ENCODE data around the gene TRAPPC10.
"Not testable (repeated sequence)": the region's sequence is repeated elsewhere in the genome, so short reads cannot be mapped to it uniquely, and the experiment has no call there.

Gene TRAPPC10

DNA sequence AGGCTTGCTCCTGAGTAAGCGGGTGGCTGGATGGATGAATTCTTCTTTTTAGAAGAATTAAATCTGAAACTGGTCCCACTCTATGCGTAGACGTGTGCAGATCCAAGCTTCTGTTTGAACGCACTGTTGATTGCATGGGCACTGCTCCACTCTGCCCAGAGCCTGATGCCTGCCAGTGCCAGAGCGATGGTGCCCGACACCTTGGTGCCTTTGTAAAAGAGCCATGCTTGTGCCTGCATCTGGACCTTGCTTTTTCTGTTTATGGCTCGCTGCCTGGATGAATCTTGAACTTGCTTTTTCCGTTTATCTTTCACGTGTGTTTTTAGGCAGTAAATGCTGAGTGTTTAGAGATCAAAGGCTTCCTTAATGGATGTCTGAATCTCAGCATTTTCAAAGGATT is 80.1 kb downstream of the TRAPPC10 start:
- Histone ChIP-seq H3K4me3 (ENCODE audit: low read depth, low read length) (no peak overlapping the region), H3K27me3 (no peaks in the 10 kb centered on the region), H3K9me3 (no peaks in the 10 kb centered on the region), H3K36me3 (peaks cover 52% of the 10 kb centered on the region), H3K4me1 (no peaks in the 10 kb centered on the region)
- TF ChIP-seq, protein P1, sequence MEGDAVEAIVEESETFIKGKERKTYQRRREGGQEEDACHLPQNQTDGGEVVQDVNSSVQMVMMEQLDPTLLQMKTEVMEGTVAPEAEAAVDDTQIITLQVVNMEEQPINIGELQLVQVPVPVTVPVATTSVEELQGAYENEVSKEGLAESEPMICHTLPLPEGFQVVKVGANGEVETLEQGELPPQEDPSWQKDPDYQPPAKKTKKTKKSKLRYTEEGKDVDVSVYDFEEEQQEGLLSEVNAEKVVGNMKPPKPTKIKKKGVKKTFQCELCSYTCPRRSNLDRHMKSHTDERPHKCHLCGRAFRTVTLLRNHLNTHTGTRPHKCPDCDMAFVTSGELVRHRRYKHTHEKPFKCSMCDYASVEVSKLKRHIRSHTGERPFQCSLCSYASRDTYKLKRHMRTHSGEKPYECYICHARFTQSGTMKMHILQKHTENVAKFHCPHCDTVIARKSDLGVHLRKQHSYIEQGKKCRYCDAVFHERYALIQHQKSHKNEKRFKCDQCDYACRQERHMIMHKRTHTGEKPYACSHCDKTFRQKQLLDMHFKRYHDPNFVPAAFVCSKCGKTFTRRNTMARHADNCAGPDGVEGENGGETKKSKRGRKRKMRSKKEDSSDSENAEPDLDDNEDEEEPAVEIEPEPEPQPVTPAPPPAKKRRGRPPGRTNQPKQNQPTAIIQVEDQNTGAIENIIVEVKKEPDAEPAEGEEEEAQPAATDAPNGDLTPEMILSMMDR (IDR thresholded peaks at IDR 0.05; ENCODE audit: low read depth, low read length) = no peak
- no peak for DNase-seq

DNA sequence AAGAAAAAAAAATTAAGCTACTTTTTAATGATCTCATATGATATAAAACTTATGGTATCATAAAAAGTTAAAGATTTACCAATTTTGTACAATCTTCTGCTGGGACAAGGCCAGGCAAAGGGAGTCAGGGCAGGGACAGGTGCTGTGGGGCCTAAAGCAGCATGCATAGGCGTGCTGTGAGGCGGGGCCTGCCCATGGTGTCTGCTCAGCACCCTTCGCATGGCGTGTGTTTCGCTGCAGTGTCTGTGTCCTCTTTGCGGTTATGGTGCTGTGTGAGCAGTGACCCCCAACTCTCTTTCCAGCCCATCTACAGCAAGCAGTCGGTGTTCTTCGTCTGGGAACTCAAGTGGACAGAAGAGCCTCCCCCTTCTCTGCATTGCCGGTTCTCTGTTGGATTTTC is 81.7 kb downstream of the TRAPPC10 start:
- Histone ChIP-seq H3K4me3 (ENCODE audit: low read depth, low read length) (no peak overlapping the region), H3K4me1 (no peaks in the 10 kb centered on the region), H3K27me3 (no peaks in the 10 kb centered on the region), H3K36me3 (peaks cover 40% of the 10 kb centered on the region), H3K9me3 (no peaks in the 10 kb centered on the region)
- no peak for DNase-seq
- TF ChIP-seq, protein P1 (IDR thresholded peaks at IDR 0.05; ENCODE audit: low read depth, low read length) = no peak

DNA sequence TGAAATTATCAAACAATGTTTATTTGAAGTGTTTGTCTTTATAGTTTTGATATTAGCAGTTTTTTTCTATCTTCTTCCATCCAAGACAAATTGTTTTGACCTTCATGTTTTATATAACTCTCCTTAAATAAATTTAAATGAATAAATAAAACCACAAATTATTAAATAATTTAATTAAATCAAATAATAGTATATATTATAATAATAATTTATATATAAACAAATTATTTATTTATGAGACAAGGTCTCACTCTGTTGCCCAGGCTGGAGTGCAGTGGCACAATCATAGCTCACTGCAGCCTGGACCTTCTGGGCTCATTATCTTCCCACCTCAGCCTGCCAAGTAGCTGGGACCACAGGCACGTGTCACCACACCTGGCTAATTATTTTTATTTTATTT is 82.7 kb downstream of the TRAPPC10 start:
- Histone ChIP-seq H3K36me3 (peaks cover 33% of the 10 kb centered on the region), H3K27me3 (no peaks in the 10 kb centered on the region), H3K9me3 (no peaks in the 10 kb centered on the region), H3K4me1 (no peaks in the 10 kb centered on the region), H3K4me3 (ENCODE audit: low read depth, low read length) (no peak overlapping the region)
- no peak for DNase-seq
- TF ChIP-seq, protein P1 (IDR thresholded peaks at IDR 0.05; ENCODE audit: low read depth, low read length) = no peak

DNA sequence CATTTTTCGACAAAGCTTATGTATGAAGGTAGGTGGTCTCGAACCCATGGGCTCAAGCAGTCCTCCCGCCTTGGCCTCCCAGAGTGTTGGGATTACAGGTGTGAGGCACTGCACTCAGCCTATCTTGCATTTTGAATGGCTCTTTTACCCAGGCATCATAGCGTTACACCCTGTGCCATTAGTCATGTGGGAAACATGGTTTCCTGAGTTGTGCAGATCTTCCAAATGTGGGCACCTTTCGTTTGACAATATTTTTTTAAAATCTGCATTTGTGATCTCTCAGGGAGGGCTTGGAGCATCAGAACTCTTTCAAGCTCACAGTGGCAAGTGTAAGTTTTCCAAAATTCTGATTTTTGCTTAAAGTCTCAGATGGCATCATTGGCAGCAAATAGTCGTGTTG is 86.4 kb downstream of the TRAPPC10 start:
- H3K9me3 ChIP-seq; H3K4me3 ChIP-seq (ENCODE audit: low read depth, low read length); H3K36me3 ChIP-seq; H3K4me1 ChIP-seq; H3K27me3 ChIP-seq; DNase-seq: not testable (repeated sequence)

DNA sequence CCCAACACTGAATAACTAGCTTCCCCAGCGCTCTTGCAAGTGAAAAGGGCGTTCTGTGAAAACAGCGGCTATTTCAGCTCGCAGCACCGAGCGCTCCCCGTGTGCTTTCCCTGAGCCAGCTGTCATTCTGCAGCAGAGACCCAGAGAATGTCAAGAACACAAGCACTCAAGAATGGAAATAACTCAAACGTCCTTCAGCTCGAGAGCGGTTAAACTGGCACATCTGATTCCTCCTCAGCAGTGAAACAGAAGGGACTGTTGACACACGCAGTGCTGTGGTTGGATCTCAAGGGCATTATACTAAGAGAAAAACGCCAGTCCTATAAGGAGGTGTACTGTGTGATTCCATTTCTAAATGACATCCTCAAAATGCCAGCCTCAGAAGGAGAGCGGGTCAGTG is 86.9 kb downstream of the TRAPPC10 start:
- DNase-seq; H3K4me3 ChIP-seq (ENCODE audit: low read depth, low read length); H3K36me3 ChIP-seq; H3K27me3 ChIP-seq; H3K4me1 ChIP-seq; H3K9me3 ChIP-seq: not testable (repeated sequence)

DNA sequence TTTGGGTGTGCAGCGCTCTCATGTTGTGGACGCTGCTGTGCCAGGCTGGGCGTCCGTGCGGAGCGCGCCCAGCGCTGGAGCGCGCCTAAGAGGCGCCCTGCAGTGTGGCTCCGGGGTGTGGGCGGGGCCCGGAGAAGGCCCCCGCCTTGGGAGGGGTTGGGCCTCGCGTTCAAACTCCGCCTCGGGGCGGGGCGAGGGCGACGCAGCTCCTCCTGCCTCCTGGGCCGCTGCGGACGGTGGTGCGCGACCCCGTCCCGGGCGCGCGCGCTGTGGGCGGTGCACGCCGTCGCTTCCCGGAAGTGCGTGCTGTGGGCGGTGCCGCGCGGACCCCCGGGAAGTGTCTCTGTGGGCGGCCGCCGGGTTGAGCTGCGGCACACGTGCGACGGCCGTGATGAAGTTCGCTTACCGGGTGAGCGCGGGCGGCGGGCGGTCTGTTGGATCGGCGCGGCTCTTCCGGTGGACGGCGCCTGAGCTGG is 95.0 kb downstream of the TRAPPC10 start, which contains the start of gene PWP2:
Gene PWP2 (plus strand): TSS at position 374 of the 476 bp plus-strand sequence. CDS start 18 bp downstream, at position 392.
- H3K4me3 ChIP-seq (ENCODE audit: low read depth, low read length) = peak within 1 kb of the TSS; percentile 24; the same call in 1 of the 2 replicates
- DNase-seq = peak; percentile 80
- H3K36me3 ChIP-seq, H3K9me3 ChIP-seq, H3K27me3 ChIP-seq, H3K4me1 ChIP-seq: not testable (repeated sequence)

DNA sequence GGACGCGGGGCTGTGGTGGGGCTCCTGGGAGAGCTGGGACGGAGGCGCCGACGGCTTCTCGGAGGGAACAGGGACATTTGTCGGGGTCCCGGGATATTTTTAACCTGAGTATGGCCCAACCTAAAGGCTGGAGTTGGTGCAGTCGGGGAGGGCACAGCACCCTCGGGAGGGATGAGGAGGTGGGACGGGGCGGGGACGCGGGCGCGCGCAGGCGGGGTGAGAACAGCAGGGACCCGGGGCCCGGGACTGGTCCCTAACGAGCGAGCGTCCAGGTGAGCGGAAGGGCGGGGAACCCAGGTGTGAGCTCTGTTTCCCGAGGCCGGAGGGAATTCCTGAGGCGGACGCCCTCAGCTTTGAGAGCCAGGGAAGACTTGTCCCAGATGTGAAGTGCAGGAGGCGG is 95.5 kb downstream of the TRAPPC10 start:
- H3K9me3 ChIP-seq, DNase-seq, H3K4me1 ChIP-seq, H3K36me3 ChIP-seq, H3K27me3 ChIP-seq: not testable (repeated sequence)
- peak overlapping the region; percentile 24; the same call in 1 of the 2 replicates for H3K4me3 ChIP-seq (ENCODE audit: low read depth, low read length)

DNA sequence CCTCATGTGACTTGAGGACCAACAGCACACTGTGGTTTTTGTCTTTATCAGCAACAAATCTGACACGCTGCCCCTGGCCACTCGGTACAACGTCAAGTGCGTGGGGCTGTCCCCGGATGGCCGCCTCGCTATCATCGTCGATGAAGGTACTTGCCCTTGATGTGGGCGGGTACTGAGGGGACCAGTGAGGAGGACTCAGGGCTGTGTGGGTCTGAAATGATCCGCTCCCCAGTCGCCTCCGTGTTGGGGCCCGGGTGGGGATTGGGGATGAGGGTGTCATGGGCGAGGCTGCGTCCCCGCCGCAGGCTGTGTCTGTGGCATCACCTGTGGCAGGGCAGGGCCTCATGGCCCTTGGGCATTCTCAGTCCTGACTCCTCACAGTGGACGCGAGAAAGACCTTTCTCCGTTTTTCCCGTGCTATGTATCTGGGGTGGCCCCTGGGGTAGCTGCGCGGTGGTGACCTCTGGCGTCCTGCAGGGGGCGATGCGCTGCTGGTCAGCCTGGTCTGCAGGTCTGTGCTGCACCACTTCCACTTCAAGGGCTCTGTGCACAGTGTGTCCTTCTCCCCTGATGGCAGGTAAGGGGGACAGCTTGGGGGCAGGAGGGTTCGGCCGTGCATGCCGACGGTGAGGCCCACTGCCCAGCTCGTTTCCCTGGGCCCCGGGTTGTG is 101.7 kb downstream of the TRAPPC10 start:
- H3K4me3 ChIP-seq (ENCODE audit: low read depth, low read length); H3K27me3 ChIP-seq; H3K4me1 ChIP-seq; H3K9me3 ChIP-seq; H3K36me3 ChIP-seq: not testable (repeated sequence)
- peak; percentile 28 for DNase-seq
- TF ChIP-seq, protein P1 (IDR thresholded peaks at IDR 0.05; ENCODE audit: low read depth, low read length) = 0 out of 2 replicates have a peak, but pooled peaks have one; percentile 4

DNA sequence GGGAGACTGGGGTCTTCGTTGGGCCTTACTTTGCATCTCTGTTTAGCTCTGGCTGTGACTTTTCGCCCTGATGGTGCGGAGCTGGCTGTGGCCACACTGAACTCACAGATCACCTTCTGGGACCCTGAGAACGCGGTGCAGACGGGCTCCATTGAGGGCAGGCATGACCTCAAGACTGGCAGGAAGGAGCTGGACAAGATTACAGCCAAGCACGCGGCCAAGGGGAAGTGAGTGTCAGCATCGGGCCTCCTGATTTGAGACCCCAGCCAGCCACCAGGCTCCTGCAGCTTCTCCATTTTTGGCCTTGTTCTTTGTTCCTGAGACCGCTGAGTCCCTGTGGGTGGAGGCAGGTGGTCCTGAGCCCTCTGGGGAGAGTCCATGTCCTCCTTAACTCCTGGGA is 110.0 kb downstream of the TRAPPC10 start:
- not testable (repeated sequence) for H3K4me3 ChIP-seq (ENCODE audit: low read depth, low read length); H3K36me3 ChIP-seq; H3K9me3 ChIP-seq; DNase-seq; H3K4me1 ChIP-seq; H3K27me3 ChIP-seq

DNA sequence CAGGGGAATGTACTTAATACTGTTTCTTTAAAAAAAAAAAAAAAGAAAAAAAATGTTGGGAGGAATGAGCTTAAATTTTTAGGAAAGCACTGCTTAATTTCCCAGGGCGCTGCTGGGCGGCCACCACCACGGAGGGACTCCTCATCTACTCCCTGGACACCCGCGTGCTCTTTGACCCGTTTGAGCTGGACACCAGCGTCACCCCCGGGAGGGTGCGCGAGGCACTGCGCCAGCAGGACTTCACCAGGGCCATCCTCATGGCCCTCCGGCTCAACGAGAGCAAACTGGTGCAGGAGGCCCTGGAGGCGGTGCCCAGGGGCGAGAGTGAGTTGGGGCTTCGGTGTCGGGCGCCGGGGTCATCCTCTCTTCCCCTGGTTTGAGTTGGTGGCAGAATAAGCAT is 115.7 kb downstream of the TRAPPC10 start:
- H3K9me3 ChIP-seq; H3K4me3 ChIP-seq (ENCODE audit: low read depth, low read length); DNase-seq; H3K4me1 ChIP-seq; H3K27me3 ChIP-seq; H3K36me3 ChIP-seq: not testable (repeated sequence)

DNA sequence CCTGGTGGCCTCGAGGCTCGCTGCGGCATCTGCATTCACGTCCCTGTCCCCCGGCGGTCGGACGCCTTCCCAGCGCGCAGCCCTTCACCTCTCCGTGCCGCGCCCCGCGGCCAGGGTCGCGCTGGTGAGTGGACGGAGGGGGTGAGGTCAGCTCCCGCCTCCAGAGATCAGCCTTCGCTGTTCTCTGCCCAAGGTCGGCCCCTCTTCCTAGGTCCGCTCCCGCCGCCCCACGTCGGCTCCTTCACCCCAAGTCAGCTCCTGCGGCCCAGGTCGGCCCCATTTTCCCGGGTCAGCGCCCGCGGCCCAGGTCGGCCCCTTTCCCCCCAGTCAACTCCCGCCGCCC is 121.6 kb downstream of the TRAPPC10 start:
- DNase-seq, H3K9me3 ChIP-seq, H3K4me1 ChIP-seq, H3K27me3 ChIP-seq, H3K36me3 ChIP-seq: not testable (repeated sequence)
- H3K4me3 ChIP-seq (ENCODE audit: low read depth, low read length) = peak overlapping the region; percentile 23; the same call in 1 of the 2 replicates

DNA sequence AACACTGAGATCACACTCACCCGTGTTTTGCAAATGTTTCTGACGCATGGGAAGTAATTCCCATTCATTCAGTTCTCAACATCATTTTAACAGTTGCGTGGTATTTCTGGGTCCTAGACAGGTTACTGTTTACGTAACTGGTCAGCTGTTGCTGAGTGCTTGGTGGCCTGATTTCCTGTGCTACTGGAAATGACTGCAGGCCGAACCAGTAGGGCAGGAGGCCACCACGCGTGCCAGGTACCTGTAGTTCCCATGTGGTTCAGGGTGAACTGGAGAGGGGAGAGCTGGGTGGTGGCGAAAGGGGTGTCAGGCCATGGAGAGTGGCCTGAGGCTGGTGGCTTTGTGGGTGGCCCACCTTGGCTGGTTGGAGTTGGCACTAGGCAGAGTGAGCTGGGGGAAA is 122.6 kb downstream of the TRAPPC10 start:
- H3K4me3 ChIP-seq (ENCODE audit: low read depth, low read length); DNase-seq; H3K27me3 ChIP-seq; H3K4me1 ChIP-seq; H3K9me3 ChIP-seq; H3K36me3 ChIP-seq: not testable (repeated sequence)
